GM19351 (cell line): ENCODE data around the gene PCCA.

Experiments
- ATAC-seq: cut with Tn5 transposase; IDR thresholded peaks from one replicate; pipeline ENCODE4 v1.9.1; 2021; ENCODE audit warnings: mild to moderate bottlenecking, moderate library complexity; ENCODE audit not compliant: unreplicated experiment

Gene PCCA

DNA sequence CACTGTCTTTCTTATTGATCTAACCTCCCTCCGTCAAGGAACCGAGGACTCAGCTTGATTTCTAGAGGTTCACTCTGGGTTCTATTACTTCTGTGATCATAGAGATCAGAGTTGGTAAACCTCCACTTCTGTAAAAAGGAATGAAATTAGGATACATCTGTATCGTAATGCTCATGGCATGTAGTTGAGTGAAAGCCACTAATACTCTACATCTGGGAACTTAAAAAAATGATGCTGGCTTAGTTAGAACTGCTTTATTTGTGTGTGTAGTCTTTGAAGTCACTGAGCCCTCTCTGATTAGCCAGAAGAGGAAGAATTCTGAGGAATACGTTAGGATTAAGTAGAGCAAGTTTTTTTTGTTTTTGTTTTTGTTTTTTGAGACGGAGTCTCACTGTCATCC, 358.9 kb downstream of the PCCA start:
- no peak for ATAC-seq

GRCh38 chr13:100451923-100452322, 363.0 kb downstream of the PCCA start:
- no peak for ATAC-seq

GRCh38 chr13:100454876-100455275, 366.0 kb downstream of the PCCA start:
- no peak for ATAC-seq

GRCh38 chr13:100458673-100459072, 369.8 kb downstream of the PCCA start:
- no peak for ATAC-seq

DNA sequence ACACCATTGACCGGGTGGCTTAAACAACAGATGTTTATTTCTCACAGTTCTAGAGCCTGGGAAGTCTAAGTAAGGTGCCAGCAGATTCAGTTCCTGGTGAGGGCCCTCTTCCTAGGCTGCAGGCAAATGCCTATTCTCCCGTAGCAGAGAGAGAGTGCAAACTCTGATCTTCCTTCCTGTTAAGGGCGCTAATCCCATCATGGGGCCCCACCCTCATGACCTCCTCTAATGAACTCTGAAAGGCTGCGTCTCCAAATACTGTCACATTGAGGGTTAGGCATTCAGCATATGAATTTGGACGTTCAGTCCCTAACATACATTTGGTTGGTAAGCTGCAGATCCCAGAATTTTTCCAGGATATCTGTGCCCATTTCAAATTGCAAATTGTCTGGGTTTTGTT, 370.9 kb downstream of the PCCA start:
- ATAC-seq, result no peak

DNA sequence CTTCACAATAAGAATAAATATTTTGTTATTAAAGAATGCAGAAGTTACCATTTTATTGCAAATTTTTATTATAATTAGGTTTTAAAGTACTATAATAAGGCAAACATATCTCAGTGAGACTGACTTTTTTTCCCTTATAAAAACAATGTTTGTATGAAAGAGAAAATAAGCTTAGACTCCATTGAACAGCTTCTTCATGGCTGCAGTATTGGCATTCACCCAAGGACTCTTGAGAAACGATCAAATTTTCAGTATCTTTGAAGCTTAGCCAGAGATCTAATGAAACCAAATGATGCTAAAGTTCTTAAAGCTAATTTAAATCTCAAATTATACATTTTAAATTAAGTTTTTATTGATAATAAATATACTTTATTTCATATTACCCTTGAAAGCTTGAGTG, 371.4 kb downstream of the PCCA start:
- ATAC-seq, result no peak

DNA sequence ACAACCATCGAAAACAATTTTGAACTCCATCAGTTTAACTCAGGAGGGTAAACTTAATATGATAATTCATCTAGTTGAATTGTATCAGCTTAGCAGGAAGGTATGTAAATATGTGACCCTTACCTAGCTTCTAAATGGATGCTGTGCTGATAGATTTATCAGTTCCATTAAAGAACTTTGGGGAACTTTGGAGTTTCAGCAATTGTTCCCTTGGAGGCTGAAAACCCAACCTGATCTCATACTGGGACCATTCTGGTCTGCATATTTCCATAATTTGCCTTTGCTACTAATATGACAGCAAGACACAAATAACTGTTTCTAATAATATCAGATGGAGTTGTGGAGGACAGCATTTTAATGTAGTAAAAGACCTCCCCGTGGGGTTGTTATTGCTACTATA, 371.9 kb downstream of the PCCA start:
- no peak for ATAC-seq

- ATAC-seq, result no peak
Measured at GRCh38 chr13:100461309-100462030, 372.6 kb downstream of the PCCA start.

GRCh38 chr13:100464006-100464405, 375.1 kb downstream of the PCCA start:
- ATAC-seq, result no peak

GRCh38 chr13:100465558-100465957, 376.7 kb downstream of the PCCA start:
- ATAC-seq, result no peak

- no peak for ATAC-seq
Measured at GRCh38 chr13:100470866-100471505, 382.1 kb downstream of the PCCA start.

GRCh38 chr13:100473087-100473486, 384.2 kb downstream of the PCCA start:
- no peak for ATAC-seq

DNA sequence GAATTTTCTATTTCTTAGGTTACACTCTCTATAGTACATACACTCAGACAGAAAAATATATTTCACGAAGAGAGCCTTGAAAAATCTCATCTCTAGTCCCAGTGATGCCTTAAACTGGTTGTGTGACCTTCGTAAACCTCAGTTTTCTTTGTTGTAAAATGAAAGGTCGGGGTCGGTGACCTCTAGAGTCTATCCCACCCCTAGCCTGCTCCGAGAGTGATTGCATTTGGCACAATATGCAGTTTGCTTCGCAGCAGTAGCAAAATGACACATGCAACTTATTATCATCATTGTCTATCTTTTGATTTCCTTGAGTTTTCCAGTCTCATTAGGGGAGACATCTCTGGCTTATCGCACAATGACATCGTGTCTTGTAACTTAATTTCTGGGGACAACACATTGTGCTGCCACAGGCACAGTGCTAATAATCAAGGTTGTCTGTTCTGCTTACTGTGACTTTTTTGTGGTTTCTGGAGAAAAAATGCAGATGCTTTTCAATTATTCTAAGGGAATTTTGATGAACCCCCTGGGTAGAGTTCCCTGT, 384.7 kb downstream of the PCCA start:
- no peak for ATAC-seq

GRCh38 chr13:100476963-100477362, 388.1 kb downstream of the PCCA start:
- no peak for ATAC-seq

DNA sequence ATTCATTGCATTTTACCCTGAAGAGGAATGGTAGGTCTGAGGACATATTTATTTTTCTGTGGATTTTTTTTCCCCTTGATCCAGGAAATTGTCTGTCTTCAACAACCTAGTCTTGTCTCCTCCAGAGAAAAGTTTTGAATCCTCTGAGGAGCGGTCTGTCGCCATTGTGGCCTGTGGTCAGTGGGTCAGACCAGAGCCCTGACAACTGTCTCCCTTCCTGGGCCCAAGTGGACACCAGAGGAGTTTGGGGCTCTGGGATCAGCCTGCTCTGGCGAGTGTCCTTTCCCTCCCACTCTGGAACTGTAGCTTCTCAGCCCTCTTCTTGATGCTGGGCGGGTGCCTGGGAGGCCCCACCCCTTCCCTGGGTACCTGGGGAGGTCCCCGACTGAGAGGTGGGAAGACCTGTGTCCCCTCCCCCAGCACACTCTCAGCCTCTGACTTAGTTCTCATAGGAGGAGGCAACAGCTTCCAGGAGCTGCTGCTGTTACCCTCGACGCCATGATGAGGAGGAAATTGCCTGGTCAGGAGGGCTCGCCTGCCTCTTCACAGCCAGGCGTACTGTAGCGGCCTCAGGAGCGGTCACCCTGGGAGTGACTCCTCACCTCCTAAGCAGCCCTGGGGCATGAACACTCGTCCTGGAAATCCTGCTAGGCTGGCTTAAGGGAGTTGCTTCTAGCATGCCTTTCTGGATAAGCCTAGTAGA, 389.4 kb downstream of the PCCA start:
- ATAC-seq, result no peak

DNA sequence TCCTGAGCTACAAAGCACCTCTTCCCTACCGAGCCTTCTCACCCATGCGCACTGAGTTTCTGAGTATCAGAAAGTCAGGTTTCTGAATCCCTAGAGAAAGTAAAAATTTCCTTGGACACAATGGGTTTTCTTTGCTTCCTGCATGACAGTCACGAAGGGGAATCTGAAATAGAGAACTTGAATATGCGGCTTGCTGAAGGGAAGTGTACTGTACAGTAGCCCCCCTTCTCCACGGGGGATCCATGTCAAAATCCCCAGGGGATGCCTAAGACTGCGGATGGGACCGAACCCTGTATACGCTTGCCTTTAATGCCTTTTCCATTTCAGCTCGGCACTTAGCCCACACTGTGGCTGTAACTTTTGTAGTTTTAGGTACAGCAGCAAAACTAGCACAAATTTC, 391.8 kb downstream of the PCCA start:
- no peak for ATAC-seq

DNA sequence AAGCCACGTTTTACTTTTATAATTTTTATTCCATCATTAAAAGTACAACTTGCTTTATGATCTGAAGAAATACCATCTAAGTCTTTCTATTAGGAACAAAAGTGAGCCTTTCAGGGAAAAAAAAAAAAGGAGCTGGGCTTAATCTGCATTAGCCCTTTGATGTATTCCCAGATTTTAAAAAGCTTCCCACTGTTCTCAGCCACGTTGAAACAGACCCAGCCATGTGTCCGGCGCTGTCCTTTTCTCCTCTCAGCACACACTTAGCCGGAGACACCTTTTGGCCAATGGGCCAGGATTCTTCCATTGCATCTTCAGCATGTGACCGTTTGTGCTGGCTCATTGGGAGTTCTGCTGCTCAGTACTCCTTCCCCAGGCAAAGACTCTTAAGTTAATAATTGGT, 394.2 kb downstream of the PCCA start:
- no peak for ATAC-seq

DNA sequence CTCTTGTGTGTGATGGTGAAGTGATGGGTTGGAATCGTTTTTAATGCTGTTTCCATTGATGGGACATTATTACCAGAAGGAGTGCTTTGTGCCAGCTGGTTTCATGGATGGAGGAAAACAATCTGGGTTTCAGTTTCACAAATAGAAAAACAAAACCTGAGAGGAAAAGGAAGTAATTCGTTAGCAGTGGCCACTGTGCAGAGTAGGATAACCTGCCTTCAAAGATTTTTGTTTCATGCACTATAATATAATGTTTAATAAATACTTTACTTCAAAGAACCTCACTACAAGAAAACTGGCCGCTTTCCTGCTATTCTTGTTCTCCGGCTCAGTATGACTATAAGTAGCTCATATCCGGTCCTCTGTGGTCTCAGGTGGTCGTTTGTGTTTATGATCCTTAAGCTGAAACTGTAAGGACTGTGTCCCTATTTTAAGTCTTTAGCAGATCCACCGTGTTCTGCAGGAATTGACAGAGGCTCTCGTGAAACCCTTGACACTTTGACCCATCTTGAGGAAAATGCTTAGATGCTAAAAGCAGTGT, 395.0 kb downstream of the PCCA start:
- ATAC-seq, result no peak

DNA sequence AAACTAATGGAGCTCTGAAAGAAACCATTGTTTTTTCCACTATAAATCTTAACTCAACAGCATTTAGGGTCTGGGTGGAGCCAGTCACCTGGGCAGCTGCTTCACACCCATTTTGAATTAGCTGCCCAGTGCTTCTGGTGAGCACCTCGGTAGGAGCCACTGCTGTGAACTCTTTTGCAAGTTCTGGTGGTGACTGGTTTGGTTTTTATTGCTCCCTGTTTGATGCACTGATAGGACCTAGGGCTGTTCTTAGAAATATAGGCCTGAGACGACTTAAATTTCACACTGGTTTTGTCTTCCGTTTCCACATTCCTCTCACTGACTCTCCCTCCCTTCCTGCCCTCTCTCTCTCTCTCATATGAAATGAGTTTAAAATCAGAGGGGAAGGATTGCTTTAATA, 395.8 kb downstream of the PCCA start:
- no peak for ATAC-seq

DNA sequence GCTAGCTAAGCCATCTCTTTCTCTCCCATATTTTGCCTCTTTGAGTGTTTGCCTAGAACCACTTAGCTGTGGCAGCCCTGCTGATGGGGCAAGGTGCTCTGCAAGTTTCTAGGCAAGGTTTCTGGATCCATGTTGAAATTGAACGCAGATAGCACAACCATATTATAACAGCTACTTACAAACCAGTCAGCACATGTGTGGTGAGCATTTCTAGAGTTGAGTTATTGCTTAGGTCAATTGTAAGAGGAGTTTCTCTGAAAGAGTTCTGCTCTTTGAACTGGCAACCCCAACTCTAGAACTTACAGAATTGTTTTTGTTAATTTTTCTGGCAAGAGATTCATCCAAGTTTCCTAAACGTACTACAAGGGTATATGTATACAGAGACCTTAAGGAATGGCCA, 396.4 kb downstream of the PCCA start:
- ATAC-seq, result no peak

GRCh38 chr13:100490692-100491091, 401.8 kb downstream of the PCCA start:
- no peak for ATAC-seq
